ENCODE measurements around the gene FXYD3.
"Not testable (repeated sequence)": the region's sequence is repeated elsewhere in the genome, so short reads cannot be mapped to it uniquely, and the experiment has no call there.

The FXYD3 gene

DNA sequence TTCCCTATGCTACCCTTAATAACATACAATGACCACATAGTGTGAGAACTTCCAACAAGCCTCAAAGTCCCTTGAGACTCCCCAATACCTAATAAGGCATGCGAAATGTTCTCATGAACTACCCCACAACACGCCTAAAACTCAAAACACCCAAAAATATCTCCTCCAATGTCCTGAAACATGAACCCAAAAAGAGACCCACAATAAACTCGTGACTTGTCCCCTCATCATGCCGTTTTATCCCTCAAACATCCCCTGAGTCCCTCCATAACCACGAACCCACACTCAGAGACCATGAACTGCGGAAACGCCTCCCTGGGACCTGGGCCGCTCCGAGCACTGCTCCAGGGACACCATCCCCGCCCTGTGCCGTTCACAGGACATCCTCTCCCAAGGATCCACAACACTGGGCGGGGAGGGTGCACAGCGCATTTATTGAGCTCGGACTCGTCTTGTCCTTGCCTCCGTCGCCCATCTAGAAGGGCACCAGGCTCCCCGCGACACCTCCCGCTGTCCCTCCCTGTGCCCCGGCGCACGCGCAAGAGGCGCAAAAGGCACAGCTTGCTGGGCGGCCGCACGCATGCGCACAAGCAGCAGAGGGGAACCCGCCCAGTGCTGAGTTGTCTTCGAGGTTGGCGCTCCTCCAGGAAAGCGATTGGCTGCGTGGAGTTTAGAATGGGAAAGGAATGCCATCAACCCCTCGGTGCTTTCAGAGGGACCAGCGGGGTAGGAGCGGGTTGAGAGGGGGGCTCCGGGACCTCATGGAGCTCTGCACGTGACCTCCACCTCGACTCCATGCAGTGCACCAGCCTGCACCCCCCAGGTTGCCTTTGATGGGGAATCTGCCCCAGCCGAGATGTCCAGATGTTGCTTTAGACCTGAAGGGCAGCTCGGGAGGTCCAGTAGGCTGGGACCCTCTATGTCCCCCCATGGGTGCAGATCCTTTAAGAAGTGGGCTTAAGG lies 8.8 kb downstream of the FXYD3 start:
- peak; percentile 72 to 80 for DNase-seq (ENCODE audit: low read depth in 2 of 2)

DNA sequence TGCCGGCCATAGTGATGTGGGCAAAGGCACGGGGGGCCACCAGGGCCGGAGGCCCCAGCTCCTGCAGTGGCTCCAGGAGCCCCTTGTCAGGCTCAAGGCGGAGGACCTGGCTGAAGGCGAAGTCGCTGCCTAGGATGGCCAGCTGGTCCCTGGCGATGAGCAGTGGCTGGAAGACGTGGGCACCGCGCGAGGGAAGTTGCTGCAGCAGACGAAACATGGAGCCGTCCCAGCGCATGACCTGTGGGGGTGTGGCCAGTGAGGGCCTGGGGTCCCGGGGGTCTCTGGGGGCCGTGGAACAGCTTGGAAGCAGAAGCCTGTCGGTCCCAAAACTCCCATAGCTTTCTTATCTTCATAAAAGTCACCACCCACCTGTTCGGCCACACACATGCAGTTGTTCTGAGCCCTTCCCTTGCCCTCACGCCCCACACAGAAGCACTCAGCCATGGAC lies 9.7 kb downstream of the FXYD3 start:
- DNase-seq (ENCODE audit: low read depth in 2 of 2), result no peak

DNA sequence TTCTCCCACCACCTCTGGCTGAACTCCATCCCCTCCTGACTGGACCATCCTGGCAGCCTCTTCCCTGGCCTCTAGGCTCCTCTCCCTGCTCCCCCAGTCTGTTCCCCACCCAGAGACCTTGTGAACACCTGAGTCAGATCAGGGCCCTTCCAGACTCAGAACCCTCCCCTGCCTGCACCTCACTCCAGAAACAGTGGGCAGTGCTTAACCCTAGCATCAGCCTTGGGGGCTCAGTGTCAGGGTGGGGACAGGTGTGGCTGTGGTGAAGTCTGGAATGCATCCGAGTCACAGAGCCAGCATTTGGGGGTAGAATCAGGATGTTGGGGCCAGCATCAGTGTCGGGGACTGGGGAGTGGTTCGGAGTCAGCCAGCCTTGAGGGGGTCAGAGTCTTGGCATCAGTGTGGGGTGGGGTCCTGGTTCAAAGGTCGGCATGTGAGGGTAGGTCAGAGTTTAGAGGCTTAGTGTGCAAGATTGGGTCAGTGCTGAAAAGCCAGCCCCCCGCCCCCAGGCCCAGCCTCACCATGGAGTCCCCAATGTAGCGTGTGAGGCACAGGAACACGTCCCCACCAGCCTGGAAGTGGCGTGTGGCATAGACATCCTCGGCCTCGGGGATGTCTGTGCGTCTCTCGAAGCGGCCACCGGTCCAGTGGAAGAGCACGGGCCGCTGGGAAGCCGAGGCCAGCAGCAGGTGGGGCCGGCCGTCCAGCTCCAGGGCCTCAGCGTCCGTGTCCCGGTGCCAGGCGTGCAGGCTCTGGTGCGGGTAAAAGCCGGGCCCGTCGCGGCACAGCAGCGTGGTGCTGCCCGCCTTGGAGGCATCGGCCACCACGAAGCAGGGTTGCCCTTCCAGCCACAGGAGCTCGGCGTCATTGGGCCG lies 10.4 kb downstream of the FXYD3 start:
- DNase-seq (ENCODE audit: low read depth in 2 of 2), result no peak

DNA sequence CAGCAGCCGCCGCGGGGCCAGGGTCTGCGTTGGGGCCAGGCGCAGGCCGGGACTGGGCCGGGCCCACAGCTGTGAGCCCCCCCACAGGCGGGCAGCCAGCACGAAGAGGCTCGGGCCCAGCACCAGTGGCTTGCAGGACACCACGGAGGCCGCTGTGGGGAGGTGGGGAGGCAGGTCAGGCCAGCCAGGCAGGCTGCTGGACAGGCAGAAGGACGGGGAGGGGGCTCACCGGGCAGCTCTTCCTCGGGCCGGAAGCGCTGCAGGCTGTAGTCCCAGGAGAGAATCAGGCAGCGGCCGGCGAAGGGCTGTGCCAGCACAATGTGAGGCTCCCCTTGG lies 11.0 kb downstream of the FXYD3 start:
- no peak for DNase-seq (ENCODE audit: low read depth in 2 of 2)

DNA sequence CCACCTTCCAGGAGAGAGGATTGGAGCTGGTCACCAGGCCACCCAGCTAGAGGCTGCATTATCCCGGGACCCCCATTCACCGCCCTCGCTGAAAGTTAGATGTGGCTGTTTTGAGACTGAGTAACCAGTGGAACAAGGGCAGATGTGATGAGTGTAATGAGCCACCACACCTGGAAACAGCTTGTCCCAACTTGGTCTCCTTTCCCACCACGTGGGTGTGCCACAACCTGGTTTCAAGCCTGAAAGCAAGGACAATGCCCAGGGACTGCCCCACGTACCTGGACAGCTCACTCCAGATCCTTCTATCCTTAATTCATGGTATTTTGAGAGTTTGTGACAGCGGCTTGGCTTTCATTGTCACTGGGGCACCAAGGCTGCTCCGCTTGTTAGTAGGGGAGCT lies 12.2 kb downstream of the FXYD3 start:
- no peak for DNase-seq (ENCODE audit: low read depth in 2 of 2)

DNA sequence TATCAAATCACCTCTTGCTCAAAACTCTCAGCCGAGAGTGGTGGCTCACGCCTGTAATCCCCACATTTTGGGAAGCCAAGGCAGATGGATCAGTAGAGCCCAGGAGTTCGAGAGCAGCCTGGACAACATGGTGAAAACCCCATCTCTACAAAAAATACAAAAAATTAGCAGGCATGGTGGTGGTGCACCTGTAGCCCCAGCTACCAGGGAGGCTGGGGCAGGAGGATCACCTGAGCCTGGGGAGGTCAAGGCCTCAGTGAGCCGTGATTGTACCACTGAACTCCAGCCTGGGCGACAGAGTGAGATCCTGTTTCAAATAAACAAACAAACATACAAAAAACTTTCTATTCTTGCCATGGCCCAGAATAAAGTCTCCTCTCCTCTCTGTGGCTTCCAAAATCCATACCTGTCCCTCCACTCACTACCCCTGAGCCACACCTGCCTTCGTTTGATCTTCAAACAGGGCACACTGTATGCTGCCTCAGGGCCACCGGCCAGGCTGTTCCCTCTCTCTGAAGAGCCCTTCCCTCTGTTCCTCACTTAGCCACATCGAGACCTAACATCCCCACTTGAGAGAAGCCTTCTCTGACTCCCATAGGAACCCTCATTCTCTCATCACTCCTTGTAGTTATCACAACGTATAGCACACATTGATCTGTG lies 12.9 kb downstream of the FXYD3 start:
- DNase-seq (ENCODE audit: low read depth in 2 of 2), result no peak

DNA sequence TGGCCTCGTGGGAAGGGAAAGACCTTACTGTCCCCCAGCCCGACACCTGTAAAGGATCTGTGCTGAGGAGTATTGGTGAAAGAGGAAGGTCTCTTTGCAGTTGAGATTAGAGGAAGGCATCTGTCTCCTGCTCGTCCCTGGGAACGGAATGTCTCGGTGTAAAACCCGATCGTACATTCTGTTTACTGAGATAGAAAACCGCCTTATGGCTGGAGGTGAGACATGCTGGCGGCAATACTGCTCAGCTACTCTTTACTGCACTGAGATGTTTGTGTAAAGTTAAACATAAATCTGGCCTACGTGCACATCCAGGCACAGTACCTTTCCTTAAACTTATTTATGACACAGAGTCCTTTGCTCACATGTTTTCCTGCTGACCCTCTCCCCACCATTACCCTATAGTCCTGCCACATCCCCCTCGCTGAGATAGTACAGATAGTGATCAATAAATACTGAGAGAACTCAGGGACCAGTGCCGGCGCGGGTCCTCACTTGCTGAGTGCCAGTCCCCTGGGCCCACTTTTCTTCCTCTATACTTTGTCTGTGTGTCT lies 14.2 kb downstream of the FXYD3 start:
- DNase-seq (ENCODE audit: low read depth in 2 of 2), result not testable (repeated sequence)

DNA sequence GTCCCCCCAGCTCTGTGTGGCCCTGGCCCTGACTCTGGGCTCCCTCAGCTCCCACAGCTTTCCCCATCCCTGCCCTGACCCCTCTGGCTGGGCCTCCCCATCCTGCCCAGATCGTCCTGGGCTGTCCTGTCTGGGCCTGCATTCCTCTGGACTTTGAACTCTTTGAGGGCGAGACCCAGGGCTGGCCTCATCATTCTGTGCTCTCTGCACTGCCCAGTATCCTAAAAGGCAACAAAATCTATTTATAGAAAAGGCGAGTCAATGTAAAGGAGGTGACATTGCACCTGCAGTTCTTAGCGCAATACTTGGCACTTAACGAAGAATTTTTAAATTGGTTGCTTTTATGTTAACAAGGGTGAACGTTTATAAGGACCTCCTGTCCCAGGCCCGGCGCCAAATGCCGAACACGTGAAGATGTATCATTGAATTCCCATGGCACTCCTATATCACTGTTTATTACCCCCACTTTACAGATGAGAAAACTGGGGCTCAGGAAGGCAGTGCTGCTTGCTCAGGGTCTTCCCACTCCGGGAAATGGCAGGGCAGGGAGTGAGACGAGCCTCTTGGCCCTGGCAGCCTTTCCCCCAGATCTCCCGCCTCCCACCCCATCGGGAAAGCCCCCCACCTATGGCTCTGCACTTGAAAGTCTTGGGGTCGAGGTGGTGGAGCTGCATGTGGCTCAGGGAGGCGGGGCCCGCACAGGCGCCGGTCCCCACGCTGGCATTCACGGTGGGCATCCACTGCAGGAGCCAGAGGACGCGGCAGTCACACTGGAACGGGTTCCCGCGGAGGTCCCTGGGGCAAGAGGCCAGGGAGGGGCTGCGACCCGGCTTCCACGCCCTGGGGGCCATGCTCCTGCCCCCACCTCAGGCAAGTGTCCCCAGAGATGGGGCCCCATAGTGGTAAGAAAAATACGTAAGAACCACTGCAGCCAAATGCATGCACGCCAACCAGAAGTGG lies 15.4 kb downstream of the FXYD3 start:
- DNase-seq (ENCODE audit: low read depth in 2 of 2), result no peak

DNA sequence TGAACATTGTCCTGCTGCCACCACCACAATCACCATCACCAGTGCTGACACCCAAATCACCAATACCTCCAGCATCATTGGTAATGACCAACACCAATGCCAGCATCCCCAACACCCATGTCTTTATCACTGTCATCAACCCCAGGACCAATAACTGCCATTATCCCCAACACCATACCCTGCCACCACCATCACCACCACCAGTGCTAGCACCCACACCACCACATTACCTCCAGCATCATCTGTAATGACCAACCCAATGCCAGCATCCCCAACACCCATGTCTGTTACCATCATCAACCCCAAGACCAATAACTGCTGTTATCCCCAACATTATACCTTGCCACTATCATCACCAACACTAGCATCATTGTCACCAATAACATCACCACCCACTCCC lies 16.6 kb downstream of the FXYD3 start:
- DNase-seq (ENCODE audit: low read depth in 2 of 2), result no peak

DNA sequence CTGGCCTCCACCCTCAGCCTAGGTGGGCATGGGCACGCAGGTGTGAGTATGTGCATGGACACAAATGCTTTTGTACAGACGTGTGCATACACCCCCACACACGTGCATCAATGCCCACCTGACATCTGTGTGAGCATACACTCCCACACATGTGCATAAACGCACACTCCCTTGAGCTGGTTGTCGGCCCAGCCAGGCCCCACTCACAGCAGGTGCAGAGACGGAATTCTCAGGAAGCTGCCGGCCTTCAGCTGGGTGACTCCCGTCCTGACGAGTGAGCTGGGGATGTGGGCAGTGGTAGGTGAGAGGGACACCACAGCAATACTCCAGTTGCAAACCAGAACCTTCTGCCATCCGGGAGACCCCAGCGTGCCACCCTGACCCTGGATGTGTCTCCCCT lies 18.2 kb downstream of the FXYD3 start:
- no peak for DNase-seq (ENCODE audit: low read depth in 2 of 2)

DNA sequence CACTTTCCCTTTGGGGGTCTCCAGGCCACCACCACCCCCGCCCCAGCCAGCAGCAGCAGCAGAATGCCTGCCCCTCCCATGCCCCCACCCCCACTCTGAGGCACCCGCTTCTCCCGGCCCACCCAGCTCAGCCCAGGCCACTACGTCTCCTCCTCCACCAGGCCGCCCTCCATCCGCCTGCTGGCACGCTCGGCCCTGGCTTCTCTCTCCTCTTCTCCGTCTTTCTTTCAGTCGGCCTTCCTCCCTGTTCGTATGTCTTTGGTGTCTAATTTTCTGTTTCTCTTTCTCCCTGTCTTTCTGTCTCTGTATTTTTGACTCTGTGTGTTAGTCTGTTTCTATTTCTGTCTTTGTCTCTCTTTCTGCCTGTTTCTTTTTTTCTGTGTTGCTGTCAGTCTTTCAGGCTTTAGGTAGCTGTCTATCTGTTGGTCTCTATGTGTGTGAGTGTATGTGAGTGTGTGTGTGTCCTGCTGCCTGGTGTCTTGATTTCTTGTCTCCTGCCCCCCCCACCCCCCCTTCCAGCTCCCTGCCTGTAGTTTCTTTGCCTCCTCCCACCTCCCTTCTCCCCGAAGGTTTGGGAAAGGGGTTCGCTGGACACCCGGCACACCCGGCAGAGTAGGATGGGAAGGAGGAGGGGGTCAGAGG lies 19.1 kb downstream of the FXYD3 start, which contains the start of gene LGI4:
Gene LGI4, minus strand, starts transcription at position 459 of the 642 bp plus-strand sequence. Its CDS starts 379 bp downstream, at position 80.
- DNase-seq (ENCODE audit: low read depth in 2 of 2), result no peak

DNA sequence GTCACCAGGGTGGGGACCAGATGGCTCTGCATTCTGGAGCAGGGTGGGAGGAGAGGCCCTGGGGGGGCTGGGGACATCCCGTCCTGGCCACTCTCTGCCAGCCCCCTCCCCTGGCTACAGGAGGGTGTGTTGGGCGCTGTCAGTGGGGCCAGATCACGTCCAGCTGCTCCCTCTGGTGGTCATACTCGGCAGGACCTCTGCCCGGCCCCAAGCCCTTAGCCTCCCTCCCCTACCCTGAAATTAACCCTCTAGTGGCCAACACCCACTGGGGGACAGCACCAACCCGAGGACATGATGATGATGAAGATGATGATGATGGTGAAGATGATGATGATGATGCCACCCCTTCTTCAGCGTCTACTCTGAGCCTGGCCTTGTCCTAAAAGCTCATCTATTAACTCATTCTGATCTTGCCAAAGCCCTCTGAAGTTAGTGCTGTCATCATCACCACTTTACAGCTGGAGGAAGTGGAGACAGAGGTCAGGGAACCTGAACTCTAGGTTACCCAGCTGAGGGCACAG lies 19.8 kb downstream of the FXYD3 start:
- DNase-seq (ENCODE audit: low read depth in 2 of 2), result peak in 1 of 2 donors; percentile 38

DNA sequence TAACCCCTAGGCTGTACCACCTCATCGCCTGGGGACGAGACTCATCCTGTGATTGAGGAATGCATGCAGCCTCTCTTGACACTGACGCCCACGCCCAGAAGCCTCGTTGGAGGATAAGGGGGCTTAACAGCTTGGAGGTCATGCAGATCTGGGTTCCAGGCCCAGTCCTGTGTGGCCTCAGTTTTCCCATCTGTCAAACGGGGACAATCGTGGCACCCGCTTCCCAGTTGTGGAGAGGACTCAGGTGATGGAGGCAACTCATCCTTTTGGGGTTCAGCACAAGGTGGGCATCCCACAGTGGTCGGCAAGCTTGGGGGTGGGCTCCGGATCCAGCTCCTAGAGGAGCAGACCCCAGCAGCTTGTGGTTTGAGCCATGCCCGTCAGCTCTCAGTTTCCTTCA lies 20.6 kb downstream of the FXYD3 start:
- DNase-seq (ENCODE audit: low read depth in 2 of 2), result no peak

DNA sequence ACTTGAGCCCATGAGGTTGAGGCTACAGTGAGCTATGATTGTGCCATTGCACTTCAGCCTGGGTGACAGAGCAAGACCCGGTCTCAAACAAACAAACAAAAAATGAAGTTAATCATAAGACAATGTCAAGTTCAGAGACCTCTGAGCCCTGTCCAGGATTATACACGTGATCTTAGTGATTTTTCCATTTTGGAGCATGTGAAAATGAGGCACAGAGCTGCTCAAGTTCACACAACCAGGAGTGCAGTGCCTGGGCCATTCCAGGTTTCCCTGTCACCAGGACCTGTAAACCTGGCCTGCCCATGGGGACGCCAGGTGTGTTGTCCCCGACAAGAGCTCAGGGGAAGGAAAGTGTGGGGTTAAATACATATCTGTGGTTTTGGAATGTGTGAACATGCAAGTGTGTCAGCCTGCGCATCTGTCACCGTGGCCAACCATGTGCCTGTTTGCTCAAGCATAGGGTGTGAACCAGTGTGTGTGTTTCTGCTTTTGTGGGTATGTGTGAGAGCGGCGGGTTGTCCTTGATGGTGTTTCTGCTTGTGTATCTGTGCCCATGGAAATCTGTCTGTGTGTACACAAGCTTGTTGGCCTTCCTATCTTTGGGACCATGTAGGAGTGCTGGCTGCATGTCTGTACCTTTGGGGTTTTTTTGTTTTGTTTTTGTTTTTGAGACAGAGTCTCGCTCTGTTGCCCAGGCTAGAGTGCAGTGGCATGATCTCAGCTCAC lies 21.5 kb downstream of the FXYD3 start:
- DNase-seq (ENCODE audit: low read depth in 2 of 2), result no peak

DNA sequence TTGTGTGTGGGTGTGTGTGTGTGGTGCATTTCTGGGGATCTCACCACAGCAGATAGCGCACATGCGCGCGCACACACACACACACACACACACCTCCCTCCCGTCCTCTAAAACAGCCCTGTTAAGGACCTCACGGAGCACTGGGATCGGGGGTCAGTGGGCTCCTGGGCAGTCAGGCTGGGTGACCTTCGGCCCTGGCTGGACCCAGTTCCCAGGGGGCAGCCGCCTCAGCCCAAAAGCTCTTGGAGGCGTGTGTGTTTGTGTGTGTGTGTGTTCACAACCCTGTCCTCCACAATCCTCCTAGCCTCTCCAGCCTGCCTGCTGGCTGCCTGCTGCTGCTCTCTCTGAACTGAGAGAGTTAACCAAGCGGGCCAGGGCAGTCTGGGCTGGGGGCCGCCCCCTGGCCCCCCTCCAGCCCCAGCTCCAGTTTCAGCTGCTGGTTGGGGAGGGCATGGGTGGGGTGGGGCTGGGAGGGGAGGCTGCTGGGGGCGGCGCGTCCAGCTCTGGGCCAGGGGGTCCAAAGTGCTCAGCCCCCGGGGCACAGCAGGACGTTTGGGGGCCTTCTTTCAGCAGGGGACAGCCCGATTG lies 22.8 kb downstream of the FXYD3 start, which contains the start of gene FXYD1:
Gene FXYD1, plus strand, starts transcription at position 520 of the 588 bp plus-strand sequence. CDS start 1,256 bp downstream, outside the sequence.
- DNase-seq (ENCODE audit: low read depth in 2 of 2), result no peak

DNA sequence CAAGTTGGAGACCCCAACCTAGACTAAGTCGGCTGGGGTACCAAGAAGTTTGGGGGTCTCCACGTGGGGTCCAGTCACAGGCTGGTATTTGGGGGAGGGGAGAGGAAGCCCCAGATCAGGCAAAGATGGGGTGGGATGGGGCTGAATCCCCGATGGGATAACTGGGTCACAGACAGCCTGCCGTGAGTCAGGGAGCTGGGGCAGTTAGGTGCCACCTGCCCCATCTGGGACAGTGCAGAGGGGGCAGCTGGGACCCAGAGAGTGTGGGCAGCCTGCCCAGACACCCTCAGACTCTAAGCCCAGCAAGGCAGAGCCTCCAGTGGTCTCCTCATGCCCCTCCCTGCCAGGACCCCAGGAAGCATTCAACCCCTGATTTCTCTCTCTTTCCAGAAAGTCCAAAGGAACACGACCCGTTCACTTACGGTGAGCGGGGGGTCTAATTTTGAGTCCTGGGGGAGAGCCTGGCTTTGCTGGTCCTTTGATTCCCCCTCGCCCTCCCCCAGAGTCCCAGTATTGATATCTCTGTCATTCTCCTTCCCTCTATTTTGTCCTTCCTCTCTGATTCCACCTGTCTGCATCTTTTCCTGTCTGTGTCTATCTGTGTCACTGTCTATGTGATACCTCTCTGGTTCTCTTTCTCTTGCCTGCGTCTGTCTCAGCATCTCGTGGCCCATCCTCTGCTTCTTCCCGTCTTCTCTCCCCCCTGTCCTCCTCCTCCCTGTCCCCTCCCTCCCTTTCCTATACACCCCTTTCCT lies 24.8 kb downstream of the FXYD3 start:
- no peak for DNase-seq (ENCODE audit: low read depth in 2 of 2)

DNA sequence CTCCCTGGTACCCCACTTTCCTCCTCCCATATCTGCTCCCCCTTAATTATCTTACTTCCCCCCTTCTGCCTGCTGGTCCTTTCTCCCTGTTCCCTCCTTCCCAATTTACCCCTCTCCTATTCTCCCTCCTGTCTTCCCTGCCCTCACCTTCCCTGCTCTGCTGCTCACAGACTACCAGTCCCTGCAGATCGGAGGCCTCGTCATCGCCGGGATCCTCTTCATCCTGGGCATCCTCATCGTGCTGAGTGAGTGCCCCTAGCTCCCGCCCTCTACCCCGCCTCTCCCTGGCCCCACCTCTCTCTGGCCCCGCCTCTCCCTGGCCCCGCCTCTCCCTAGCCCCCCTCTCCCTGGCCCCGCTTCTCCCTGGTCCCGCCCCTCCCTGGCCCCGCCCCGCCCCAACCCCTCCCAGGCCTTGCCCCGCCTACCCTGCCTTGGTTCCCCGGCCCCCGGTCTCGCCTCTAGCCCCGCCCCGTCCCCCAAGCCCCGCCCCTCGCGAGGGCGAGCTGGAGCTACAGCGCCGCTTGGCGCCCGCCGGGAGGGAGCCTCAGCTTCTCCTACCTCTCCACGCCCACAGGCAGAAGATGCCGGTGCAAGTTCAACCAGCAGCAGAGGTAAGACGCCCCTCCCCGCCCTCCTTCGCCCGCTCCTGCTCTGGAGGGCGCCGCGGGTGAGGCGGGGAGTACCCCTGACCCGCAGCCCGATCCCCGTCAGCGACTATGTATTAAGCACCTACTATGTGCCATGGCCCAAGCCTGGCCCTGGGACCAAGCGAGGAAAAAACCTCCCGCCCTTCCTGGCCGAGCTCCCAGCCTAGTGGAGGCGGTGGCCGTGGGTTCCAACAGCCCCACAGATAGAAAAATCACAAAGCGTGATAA lies 25.6 kb downstream of the FXYD3 start:
- peak; percentile 92 to 94 for DNase-seq (ENCODE audit: low read depth in 2 of 2)
